Stimulated activated CD4-positive, alpha-beta T cell treated with anti-CD3 and anti-CD28 coated beads, Interleukin-2, amount 100 ng/mL, for 24 hours (primary cell): ENCODE measurements around the gene KLK3.
"Not testable (repeated sequence)": the region's sequence is repeated elsewhere in the genome, so short reads cannot be mapped to it uniquely, and the experiment has no call there.

ENCODE experiments used
- DNase-seq, 2 donors: peaks; one replicate each; pipeline ENCODE4 v3.0.0-alpha.2; 2020

KLK3 gene

GRCh38 chr19:50854636-50855410 is at the start of gene KLK3:
TSS of gene KLK3 (plus strand) at chr19:50854915. CDS start at chr19:50854956, 41 bp downstream.
- no peak for DNase-seq

DNA sequence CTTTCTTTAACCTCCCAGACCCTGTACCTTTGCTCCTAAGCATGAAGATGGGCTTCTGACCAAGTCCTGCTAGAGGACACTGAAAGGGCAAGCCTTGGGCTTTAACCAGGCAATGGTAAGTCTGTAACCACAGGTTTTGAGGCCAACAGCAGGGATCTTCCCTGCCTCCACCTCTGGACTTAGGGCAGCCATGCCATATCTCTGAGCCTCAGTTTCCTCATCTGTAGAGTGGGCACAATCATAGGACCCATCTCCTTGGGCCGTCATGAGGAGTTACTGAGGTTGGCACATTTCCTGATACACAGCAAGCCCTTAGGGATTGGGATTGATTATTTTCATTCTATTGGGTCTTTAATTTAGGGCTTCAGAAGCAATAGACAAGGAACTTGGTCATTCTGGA is 45.9 kb upstream of the KLK3 start:
- DNase-seq: no peak

- not testable (repeated sequence) for DNase-seq
These were observed 43.0 kb upstream of the KLK3 start for GRCh38 chr19:50811622-50812238.

DNA sequence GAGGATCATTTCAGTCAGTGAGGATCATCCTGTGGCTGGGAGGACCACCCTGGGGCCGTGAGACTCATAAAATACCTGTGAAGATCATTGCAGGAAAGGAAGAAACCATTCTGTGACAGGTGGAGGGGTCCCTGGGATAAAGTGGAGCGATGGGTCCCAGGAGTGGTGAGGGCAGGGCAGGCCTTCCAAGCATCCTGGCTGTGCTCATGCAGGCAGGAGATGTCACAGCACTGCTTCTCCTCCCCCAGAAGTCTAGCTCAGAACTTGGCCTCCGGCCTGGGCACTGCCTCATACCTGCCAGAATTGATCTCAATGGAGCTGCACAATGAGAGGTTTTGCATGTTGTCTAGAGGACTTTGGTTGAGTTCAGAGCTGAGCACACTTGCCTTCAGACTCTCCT is 42.2 kb upstream of the KLK3 start:
- DNase-seq: no peak

- no peak for DNase-seq
These were observed 39.8 kb upstream of the KLK3 start for GRCh38 chr19:50814883-50815282.

- no peak for DNase-seq
These were observed 39.3 kb upstream of the KLK3 start for GRCh38 chr19:50815439-50815838.

GRCh38 chr19:50817941-50818858 is 36.5 kb upstream of the KLK3 start:
- peak; percentile 61 to 77 for DNase-seq

DNA sequence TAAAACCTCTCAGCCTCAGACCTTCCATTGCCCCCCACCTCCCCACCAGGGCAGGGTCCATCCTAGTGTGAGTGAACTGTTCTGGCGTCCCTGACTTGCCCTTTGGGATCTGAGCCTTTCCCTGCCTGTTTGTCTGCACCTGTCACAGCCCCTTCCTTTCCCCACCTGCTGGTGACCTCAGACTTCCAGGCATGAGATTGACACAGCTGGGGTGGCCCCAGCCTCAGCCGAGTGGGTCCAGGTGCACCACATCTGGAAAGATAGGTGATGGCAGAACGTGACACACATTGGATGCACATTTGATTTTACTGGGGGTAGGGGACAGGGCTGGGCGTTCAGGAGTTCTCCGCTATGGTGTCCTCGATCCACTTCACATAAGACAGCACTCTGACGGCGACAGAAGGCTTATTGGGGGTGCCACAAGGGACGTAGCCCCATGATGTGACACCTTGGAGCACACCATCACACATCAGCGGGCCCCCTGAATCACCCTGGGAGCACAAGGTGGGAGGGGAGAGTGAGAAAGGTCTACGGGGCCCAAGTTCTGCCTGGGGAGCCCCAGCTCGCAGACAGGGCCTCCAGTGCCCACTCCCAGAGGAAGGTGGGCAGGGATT is 35.7 kb upstream of the KLK3 start:
- DNase-seq: no peak

DNA sequence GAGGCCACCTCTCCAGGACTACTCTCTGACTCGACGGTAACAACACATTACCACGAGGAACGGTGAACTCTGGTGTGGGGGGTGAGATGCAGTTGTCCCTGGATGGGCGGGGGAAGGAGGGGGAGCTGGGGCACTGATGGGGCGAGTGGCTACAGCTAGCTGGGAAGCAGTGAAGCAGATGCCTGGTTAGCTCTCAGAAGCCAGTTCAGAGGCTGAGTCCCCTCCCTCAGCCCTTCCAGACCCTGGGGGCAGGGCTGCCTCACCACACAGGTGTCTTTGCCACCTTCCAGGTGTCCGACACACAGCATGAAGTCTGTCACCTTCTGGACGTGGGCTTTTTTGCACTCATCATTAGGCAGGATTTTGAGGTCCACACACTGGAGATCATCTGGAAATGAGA is 35.1 kb upstream of the KLK3 start:
- no peak for DNase-seq

DNA sequence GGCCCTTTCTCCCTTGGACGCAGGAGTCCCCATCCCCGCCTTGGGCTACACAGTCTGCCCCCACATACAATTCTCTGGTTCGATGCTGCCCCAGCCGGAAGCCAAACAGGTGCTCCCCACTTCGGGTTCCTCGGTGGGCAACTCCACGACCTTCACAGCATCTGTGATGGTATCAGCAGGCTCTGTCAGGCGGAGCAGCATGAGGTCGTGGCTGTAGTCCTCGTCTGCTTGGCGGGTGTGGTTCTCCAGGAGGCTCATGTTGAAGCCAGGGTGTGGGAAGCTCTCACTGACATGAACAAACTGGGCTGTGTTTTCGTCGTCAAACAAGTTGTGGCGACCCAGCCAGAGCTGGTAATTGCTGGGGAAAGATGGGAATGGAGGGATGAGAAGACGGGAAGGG is 34.6 kb upstream of the KLK3 start:
- no peak for DNase-seq

DNA sequence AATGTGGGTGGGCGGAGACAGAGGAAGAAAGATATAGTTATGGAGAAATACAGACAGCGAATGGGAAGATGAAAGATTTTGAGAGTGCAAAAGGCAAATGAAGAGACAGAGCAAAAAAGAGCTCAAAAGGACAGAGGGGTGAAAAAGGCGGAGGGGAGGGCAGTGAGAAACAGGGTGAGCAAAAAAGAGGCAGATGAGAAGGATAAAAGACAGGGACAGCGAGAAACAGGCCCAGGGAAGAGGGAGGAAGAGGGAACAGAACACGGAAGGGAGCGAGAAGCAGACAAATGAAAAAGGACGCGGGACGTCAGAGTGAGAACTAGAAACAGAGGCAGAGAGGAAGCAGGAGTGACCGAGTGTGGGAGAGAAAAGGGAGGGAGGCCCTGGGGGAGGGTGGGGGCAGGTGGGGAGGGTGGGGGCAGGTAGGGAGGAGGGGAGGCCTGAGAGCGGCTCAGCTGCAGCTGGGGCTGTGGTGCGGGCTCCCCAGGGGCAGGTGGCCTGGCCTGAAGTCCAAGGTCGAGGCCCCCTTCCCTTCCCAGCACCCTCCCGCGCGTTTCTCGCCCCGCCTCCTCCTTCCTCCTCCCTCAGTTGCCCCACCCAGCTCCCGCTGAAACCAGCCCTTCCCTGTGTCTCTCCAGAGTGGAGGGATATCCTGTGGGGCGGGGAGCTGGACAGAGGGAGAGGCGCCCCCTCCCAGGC is 34.0 kb upstream of the KLK3 start:
- no peak for DNase-seq

DNA sequence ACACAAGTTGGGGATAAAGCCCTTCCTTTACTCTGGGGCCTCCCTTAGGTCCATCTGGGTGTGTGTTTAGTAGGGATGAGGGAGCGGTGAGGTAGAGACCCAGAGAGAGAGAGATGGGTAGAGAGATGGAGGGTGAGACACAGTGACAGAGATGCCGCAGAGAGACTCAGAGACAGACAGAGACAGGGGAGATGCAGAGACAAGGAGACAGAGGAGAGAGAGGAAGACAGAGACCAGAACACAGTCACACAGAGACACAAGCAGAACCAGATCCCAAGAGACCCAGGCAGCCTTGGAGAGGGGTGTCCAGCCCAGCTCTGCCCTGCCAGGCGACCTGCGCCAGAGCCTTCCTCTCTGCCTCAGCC is 33.5 kb upstream of the KLK3 start:
- no peak for DNase-seq

- DNase-seq: no peak
These were observed 33.1 kb upstream of the KLK3 start for GRCh38 chr19:50821622-50822021.

- no peak for DNase-seq
These were observed 32.0 kb upstream of the KLK3 start for GRCh38 chr19:50822661-50823208.

DNA sequence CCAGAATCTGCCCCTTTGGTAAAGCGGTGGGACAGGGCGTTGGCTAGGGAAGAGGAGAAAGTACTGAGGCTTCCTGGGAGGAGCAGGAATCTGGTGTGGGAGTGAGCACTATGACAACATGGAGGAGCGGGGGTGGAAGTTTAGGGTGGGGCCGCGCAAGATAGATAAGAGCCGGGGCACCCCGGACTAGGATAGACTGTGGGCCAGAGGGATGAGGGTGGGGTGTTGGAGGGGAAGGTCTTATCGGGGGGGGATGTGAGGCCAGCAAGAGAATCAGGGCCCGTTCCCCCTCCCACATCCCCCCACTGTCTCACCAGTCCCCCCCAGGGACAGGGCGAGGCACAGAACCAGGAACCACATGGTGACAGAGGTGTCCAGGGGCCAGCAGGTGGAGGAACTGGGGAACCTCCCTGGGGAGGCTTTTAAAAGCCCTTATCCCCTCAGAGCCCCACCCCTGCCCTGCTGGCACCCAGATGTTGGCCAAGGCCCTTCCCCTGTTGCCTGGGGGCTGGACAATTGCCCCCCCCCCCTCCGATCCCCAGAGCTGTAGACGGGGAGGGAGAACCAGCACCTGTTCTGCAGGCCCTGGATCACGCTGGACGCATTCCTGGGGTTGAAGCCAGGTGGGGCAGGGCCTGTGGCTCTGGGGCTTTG is 31.2 kb upstream of the KLK3 start, which contains the start of gene KLK1:
Gene KLK1 (minus strand): TSS at position 399 of the 654 bp plus-strand sequence. CDS start 39 bp downstream, at position 360.
- DNase-seq: no peak

- no peak for DNase-seq
These were observed 28.0 kb upstream of the KLK3 start for GRCh38 chr19:50826492-50827240.

- no peak for DNase-seq
These were observed 27.2 kb upstream of the KLK3 start for GRCh38 chr19:50827476-50827875.

GRCh38 chr19:50829801-50830200 is 24.9 kb upstream of the KLK3 start:
- no peak for DNase-seq

DNA sequence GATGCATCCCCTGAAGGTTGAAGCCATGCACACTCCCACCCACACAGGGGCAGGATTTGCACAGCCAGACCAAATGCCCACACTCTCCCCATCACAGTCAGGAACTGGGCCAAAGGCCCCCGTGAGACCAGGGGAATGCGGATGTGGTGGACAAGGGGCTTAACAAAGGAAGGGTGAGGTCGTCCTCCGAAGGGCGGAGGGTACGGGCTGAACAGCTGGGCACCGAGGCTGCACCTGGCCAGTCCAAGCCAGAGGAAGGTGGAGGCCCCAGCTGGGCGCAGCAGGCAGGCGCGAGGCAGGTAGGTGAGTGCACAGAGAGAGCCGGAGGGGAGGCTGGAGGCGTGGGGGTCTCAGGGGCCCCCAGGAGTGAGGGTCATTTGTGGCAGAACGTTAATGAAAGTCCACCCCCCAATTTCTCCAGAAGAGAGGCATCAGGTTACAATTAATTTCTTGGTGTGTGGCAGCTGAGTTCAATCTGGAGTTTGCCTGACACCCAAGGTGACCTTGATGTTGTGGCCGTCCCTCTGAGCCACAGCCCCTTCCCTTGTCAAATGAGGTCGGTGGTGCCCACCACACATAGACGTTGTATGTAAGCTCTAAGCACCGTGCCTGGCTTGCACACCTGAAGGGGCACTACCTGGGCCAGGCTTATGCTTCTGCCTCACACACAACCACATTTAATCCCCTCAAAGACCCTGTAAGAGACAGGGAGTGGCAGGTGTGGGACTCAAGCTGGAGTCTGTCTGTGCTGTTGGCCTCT is 24.3 kb upstream of the KLK3 start:
- DNase-seq: no peak

- no peak for DNase-seq
These were observed 23.7 kb upstream of the KLK3 start for GRCh38 chr19:50831026-50831396.
